NCI-H1105 (cell line): Measurements from ENCODE around the gene ZNRF2.

Experiments used
- DNase-seq: peaks from one replicate; lab custom pipeline; 2025; lab: John Stamatoyannopoulos, UW

ZNRF2 gene

DNA sequence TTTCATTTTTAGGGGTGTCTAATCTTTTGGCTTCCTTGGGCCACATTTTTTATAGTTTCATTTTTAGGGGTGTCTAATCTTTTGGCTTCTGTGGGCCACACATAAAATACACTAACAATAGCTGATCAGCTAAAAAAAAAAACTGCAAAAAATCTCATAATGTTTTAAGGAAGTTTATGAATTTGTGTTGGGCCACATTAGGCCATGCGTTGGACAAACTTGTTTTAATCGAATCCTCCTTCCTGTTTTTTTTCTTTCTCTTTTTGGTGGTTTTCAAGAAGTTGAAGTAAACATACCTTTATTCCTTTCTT, 37.4 kb downstream of the ZNRF2 start:
- DNase-seq = no peak

DNA sequence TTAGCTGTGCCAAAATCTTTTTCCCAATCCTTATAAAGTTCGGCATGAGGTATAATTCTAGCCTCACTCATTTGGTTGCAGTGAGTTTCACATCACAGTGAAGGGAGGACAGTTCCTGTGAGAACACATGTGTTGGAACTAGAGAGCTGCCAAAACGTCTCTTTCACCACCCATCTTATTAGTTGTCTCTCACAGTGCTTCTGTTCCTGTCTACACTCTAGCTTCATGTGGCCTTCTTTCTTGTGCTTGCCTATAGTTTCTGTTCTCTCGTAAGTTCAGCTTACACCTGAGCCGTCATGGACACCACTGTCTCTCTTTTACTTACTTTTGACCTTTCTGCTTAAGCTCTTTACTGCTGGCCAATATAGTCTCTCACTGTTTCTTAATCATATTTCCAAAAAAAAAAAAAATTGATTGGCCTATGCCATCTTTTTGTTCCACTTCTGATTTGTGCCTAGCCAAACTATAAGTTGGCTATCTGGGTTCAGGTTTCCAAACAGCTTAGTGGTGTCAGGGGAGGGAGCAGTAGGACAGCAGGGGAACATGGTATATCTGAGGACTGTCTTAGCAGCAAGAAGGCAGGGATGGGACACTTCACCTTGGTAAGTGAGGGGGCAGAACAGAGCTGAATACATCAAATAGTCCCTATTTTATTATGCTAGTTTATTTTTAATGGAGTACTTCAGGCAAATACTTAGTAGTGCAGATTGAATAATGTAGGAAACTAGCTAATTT, 38.0 kb downstream of the ZNRF2 start:
- DNase-seq = no peak

DNA sequence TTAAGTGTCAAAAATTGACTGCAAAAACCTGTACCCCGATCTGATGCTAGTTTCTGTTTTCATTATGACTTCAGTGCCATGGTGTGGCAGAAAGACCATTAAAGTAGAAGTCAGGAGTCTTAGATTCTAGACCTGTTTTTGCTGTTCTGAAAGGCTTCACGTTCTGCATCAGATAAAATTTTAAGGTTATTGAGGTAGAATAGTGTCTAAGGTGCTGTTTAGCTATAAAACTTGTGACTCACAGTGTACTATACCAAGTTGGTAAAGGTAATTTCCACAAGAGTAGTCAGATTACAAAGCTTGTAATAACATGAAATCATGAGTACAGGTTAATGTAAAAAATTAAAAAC, 38.6 kb downstream of the ZNRF2 start:
- no peak for DNase-seq

DNA sequence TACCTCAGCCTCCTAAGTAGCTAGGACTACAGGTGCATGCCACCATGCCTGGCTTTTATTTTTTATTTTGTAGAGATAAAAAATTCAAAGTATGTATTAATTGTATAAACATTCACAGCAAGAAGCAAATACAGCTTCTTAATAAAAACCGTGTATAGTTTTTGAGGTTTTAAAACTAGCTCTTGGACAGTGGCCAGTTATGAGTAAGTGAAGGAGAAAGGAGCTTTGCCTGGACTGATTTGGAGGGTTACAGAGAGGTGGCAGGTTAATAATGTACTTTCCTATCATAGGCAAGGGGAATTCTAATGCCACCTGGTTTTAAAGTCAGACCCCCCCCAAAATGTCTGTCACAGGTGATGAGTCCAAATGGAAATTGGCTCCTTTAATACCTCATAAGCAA, 43.4 kb downstream of the ZNRF2 start:
- no peak for DNase-seq

DNA sequence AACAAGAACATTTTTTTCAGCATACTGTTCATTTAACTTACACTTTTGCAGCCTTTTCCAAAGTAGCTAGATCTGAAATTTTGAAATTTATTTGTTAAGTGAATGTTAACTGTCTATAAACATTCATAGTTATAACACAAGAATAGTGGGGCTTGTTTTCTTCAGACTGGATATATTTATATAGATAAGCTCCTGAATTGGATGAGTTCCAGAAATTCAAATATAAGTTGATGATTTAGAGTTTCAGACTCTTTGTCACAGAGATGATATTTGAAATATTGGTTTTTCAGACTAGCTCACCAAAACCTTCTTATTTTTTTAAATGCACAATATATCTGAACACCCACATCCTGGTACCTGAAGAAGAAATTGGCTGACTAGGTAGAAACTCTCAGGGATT, 44.0 kb downstream of the ZNRF2 start:
- no peak for DNase-seq

DNA sequence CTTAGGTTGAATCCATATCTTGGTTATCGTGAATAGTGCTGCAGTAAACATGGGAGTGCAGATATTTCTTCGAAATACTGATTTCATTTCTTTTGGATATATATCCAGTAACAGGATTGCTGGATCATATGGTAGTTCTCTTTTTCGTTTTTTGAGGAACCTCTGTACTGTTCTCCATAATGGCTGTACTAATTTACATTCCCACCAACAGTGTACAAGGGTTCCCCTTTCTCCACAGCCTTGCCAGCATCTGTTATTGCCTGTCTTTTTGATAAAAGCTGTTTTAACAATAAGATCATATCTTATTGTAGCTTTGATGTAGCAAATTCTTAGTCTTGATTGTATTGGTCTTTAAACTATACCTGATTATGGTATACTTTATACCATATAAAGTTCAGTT, 45.3 kb downstream of the ZNRF2 start:
- DNase-seq = no peak

DNA sequence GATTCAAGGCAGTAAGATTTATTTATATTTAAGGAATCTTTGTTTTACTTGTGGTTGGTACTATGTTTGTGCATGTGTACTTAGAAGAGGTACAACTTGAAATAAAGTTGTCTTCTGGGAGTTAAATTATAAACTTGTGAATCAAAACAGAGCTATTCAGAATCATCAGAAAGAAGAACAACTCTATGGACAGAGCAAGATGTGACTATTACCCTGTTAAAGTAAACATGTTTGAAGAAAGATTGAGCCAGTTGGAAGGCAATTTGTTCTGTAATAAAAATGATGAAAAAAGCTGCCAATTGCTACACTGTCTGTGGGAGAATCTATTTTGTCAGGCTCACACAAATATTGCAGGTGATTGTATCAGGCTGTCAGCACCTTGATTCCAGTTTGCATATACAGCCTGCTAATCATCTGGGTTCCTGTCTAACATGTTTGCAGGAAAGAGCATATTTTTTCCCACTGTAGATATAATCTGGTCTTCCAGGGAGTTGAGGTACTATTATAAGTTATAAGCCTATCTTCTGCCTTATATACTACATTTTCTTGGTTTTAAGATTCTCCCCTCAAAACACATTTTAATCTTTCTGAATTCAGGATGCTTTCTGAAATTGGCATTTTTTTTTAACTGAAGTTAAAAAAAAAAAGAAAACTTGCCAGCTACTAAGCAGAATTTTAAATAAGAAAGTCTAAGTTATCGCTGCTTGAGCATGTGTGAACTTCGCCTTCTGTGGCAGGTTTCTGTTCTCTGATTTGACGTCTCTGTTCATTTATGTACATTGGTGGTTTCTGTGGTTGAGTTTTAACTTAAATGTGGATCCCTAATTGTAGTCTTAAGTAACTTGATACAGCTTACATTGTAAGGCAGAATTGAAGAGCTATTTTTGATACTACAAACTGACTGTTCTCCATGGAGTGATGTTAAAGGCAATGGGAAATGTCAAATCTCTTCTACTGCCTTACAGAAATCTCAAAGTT, 46.0 kb downstream of the ZNRF2 start:
- DNase-seq = no peak

DNA sequence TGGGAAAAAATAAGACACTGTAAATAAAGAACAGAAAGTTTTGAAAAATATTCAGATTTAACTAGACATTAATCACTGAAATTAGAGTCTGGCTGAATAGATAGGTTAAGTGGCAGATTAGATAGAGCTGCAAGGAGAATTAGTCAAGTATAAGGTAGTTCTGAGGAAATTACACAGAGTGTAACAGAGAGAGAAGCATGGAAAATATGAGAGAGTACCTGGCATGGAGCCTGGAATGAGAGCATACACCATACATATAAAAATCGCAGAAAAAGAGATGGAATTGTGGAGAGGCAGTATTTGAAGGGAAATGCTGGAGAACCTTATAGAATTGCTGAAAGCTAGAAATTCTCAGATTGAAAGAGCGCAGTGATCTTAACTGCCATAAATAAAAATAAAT, 46.9 kb downstream of the ZNRF2 start:
- no peak for DNase-seq

DNA sequence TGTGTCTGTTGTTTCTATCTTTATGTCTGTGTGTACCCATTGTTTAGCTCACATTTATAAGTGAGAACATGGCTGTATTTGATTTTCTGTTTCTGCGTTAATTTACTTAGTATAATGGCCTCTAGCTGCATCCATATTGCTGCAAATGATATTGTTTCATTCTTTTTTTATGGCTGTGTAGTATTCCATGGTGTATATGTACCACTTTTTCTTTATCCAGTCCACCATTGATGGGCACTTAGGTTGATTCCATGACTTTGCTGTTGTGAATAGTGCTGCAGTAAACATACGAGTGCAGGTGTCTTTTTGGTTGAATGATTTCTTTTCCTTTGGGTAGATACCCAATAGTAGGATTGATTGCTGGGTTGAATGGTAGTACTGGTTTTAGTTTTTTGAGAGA, 48.2 kb downstream of the ZNRF2 start:
- no peak for DNase-seq

DNA sequence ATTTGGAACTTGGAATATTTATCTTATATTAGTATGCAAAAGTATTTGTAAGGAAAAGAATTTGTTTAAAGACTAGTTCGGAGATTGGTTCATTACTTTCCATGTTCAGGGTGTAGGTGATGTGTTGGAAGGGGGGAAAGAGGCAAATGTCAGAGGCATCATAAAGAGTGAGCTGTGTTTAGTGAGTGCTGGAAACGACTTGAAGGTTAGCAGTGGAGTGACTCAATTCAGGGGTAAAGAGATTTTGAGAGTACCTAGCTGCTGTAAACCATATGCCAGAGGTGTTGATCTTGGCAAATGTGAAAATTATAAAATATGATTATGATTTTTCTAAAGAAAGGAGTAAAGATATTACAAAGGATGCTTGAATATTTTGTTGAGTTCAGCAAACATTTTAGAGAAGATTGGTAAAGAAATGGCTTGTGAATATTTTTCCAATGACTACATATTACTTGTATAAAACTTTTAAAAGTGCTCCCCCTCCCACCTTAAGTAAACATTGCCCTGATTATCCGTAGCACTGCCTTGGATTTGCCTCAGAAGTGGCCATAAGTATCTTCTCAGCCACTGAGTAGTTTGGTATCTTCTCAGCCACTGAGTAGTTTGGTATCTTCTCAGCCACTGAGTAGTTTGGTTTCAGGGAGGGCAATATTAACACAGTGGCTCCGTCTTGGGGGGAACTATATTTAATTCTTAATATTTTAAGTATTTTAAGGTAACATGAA, 51.5 kb downstream of the ZNRF2 start:
- DNase-seq = no peak

DNA sequence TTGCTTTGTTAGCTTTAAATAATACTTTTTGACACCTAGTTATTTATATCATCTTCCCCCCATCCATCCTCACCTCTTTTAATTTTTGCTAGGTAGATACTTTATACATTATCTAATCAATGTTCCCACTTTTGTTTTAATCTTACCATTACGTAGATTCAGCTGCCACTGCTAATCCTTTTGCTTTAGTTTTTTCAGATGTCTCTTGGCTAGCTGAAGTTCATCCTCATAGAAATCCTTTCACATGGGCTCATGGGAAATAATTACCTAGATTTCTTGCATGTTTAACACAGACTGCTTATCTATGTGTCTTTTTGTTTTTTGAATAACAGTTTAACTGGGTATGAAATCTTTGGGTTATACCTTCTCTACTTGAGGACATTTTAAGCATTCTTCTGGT, 60.1 kb downstream of the ZNRF2 start:
- DNase-seq = no peak

DNA sequence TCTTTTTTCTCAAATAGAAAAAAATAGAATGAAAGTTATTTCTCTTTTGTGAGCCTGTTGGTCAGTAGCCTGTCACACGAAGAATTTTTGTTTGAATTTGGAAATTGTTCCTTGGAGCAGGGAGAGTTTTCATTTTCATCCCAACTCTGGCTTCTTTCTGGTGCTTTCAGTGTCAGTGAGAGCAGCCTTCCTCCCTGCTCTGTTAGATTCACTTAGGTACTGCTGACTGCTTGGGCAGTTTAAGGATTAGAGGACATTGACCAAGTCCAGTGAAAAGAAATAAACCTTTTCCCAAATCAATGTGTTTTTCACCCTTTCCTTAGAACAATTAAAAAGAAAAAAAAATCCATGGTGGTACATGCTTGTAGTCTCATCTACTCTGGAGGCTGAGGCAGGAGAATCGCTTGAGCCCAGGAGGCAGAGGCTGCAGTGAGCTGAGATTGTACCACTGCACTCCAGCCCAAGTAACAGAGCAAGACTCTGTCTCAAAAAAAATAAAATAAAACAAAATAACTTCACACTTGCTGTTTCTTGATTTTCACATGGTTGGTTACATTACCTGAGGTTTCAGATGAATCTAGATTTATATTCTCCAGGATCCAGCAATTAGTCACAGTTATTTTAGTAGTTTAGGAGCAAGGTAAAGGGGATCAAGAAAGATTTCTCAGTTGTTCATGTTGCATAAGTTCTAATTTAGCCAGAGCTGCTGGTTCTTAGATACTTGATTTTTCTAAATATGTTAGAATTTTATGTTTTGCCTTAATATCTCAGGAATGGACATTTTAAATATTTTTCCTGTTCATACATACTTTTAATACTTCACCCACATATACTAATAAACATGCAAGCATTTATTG, 63.1 kb downstream of the ZNRF2 start:
- no peak for DNase-seq

DNA sequence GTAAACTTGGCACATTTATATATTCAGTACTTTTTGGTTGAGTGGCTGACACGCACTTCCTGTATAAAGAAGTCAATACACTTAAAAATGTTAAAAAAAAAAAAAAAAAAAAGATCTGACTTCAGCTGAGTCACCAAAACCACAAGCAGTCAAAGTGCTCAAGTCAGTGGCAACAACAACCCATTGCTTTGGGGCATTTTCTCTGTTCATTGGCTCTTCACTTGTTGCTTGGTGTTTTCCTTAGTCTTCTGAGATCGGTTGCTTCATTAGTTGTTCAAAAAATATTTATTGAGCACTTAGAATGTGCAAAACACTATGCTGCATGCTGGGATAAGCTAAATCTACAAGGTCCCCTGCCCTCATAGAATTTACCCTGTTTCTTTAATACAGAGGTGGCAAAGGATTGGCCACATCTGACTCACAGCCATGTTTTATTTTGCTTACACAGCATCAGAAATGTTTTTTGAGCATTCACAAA, 63.7 kb downstream of the ZNRF2 start:
- no peak for DNase-seq

DNA sequence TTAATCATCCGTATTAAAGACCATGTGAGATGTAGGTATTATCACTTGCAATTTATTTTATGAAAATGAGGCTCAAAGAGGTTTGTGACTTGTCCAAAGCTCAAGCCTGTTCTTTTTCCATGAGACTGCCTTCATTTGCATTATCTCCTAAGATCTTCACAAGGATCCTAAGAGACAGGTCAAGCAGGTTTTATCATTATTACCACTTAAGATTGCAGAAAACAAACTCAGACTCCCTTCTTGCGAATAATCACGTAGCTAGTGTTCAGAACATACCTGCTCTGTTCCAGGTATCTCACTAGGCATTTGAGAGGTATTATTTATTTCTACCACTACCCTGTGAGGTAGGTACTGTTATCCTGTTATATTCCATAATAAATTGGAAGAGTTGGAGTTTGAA, 64.8 kb downstream of the ZNRF2 start:
- DNase-seq = no peak

DNA sequence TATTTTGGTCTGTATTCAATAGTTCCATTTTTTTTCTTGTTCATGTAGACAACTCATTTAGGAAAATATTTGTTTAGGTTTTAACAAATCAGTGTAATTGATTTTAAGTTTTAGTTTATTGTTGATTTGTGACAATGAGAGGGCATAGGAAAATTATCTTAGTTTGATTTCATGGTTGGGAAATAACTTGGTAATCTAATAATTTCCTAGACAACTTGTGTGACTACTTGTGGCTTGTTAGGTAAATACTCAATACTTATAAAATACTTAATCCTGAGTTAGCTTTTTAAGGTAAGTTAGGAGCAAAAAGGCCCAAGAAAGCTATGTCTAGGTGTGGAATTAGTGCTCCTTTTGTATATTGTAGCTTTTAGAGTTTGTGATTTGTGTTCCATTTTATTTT, 65.4 kb downstream of the ZNRF2 start:
- DNase-seq = no peak

DNA sequence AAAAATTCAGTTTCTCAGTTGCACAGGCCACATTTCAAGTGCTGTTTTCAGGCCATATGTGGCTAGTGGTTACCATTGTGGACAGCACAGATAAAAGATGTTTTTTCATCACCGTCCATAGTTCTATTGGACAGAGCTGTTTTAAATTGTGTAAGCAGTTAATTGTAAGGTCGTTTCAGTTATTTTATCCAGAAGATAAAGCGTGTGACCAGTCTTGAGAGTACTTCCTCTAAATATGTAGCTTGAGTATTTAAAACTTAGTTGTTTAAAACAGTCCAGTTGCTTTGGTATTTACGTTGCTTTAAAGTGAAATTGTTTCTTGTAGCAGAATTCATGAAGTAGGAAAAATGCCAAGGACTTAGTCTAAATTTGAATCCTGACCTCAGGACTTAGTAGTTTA, 66.9 kb downstream of the ZNRF2 start:
- DNase-seq = no peak

DNA sequence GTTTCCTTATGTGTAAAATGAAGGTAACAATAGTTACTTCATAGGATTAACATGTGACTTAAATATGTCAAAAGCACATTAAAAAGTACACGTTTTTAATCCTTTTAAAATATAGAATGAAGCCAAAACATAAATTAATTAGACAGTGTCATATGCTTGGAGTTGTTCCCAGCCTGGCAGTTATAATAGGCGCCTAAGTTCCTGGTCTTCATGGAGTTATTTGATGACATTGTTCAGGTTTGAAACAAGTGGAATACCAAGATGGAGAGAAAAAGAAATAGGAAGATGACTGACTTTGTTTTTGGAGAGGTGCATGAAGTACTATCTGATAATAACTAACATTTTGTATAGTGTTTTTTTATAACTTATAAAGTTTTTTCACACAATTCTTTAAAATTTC, 67.3 kb downstream of the ZNRF2 start:
- no peak for DNase-seq

DNA sequence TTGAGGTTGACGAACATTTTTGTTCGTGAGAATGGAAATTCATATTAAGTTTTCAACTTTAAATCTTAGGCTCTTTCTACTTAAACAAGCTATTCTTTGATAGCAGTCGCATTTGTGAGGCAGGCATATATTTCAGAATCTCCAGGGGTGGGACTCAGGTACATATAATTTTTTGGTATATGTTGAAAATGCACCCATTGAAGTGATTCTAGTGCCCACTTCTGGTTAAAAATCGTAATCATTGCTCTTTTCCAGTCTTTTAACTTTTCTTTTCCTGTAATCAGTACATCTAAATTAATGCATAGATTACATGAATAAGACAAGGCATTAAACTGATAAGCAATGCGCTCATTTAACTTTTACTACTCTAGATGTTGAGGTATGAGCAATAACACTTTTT, 67.8 kb downstream of the ZNRF2 start:
- no peak for DNase-seq

DNA sequence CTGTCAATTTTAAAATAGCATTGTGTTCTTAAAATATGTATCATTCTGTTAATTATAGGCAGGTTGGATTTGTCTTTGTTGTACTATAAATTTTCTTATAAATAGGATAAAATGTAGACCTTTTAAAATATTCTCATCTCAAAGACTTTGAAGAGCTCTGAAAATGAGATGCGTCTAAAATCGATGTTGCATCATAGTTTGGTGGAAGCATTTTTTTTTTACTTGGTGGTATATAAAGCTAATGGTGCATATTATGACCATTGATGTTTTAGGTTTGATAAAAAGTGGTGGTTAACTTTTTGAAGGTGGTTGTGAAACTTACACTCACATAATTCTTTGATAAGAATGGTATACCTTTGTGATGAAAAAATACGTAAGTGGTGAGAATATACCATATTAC, 69.1 kb downstream of the ZNRF2 start:
- DNase-seq = no peak

DNA sequence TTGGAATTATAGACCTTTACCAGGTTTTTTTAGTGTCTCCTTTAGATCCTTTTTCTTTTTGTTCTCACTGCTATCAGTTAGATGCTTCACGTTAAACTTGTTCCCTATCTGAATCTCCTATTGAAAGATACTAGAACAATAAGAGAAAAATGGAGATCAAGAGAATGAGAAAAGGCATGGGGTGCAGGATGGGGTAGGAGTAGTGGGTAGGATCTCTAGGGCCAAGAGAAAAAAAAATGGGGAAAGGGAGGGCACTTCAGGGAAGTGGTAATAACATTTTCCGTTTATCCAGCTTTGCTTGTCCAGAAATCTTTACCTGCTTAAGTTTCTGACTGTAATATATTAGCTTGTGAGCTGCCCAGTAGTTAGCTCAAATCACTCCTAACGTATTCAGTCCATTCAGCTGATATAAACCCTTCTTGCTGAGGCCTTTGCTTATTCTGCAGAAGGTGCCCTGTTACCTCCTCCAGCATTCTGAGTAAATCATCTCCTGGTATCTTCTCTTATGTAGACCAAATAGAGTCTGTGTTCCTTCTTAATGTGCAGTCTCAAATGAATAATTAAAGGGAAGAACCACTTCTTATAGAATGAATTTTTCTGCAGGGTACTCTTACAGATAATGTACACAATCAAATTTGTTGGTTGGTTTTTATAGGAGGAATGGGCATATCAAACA, 69.7 kb downstream of the ZNRF2 start:
- no peak for DNase-seq

DNA sequence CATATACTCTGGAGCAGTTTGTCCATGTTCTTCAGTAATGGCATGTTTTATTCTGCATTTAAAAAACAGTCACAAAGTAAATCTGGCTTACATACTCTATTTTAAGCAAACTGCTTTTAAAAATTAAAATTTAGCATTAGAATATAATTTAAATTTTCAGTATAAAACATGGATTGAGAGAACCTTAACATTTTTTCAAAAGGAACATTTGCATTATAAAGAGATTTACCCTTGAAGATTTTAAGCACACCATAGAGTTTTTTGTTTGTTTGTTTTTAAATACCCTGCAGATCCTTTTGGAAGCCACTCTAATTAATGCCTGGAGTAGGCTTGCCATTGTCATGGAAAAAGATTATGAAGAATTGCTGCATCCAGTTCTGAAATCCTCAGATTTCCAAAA, 70.4 kb downstream of the ZNRF2 start:
- DNase-seq = no peak
